ENCODE data around the gene EIF3D.

EIF3D gene, protein sequence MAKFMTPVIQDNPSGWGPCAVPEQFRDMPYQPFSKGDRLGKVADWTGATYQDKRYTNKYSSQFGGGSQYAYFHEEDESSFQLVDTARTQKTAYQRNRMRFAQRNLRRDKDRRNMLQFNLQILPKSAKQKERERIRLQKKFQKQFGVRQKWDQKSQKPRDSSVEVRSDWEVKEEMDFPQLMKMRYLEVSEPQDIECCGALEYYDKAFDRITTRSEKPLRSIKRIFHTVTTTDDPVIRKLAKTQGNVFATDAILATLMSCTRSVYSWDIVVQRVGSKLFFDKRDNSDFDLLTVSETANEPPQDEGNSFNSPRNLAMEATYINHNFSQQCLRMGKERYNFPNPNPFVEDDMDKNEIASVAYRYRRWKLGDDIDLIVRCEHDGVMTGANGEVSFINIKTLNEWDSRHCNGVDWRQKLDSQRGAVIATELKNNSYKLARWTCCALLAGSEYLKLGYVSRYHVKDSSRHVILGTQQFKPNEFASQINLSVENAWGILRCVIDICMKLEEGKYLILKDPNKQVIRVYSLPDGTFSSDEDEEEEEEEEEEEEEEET

GRCh38 chr22:36528795-36529751 lies at the start of gene EIF3D:
EIF3D (minus strand) TSS chr22:36529166; CDS start chr22:36526121, 3,045 bp downstream.
- DNase-seq, result peak; percentile 98

- DNase-seq, result no peak
Measured at GRCh38 chr22:36578619-36579018, 49.7 kb upstream of the EIF3D start.

DNA sequence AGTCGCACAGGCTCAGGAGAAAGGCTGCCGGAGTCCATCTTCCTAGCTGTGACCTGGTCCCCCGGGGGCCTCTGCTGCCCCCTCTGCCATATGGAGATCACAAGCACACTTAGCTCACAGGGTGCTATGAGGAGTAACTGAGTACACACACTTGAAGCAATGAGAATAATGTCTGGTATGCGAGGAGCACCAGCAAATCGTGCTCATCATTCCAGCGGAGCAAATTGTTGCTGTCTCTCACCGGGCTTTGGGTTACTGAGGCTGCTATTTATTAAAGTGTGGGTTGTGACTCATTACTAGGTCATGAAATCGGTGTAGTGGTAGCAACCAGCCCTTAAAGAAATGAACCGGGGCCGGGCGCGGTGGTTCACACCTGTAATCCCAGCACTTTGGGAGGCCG lies 48.1 kb upstream of the EIF3D start:
- no peak for DNase-seq

- DNase-seq, result no peak
Measured at GRCh38 chr22:36574728-36575127, 45.8 kb upstream of the EIF3D start.

GRCh38 chr22:36573815-36574363 lies 44.9 kb upstream of the EIF3D start:
- no peak for DNase-seq

DNA sequence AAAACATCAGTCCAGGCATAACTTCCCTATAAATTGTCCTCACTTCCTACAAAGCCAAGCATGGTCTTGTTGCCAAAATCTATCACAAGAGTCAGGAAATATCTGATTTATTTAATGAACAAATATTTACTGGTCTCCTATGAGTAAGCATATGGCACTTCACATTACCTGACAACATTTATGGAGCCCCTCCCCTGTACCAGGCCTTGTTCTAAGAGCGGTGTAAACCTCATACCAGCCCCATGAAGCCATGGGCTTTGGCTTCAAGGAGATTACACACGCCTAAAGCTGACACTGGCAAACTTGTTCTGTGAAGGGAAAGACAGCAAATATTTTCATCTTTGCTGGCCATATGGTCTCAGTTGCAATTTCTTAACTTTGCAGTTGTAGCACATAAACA lies 43.0 kb upstream of the EIF3D start:
- DNase-seq, result no peak

GRCh38 chr22:36569999-36570398 lies 41.0 kb upstream of the EIF3D start:
- DNase-seq, result no peak

DNA sequence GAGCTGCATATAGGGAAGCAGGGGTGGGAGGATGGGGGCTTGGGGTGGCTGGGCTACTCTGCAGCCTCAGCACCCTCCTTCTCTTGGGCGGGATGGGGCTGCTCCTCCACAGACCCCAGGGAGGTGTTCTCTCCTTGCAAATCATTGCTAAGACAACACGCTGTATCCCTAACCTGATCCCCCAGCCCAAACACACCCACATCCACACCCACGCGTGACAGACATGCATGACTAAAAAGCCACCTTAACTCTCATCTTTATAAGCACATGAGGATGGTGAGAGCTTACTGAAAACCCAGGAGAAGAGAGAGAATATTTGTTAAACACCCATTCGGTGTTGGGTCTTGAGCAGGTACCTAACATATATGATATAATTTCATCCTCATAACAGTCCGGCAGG lies 39.9 kb upstream of the EIF3D start:
- no peak for DNase-seq

DNA sequence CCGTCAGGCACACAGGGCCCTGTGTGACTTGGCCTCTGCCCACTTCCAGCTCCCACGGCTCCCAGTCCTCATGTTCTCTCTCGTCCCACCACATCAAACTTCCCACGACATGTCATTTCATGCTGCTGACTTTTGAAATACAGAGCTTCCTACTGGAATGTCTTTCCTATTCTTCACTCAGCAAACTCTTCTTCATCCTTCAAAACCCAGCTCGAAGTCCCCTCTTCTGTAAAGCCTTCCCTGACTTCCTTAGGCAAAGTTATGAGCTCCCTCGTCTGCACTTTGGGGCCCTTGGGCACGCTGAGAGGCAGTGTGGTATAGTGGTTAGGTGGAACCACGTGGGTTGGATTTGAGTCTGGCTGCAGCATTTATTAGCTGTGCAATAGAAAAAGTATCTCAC lies 37.8 kb upstream of the EIF3D start:
- no peak for DNase-seq

GRCh38 chr22:36565686-36566085 lies 36.7 kb upstream of the EIF3D start:
- no peak for DNase-seq

GRCh38 chr22:36565159-36565507 lies 36.2 kb upstream of the EIF3D start:
- DNase-seq, result no peak

DNA sequence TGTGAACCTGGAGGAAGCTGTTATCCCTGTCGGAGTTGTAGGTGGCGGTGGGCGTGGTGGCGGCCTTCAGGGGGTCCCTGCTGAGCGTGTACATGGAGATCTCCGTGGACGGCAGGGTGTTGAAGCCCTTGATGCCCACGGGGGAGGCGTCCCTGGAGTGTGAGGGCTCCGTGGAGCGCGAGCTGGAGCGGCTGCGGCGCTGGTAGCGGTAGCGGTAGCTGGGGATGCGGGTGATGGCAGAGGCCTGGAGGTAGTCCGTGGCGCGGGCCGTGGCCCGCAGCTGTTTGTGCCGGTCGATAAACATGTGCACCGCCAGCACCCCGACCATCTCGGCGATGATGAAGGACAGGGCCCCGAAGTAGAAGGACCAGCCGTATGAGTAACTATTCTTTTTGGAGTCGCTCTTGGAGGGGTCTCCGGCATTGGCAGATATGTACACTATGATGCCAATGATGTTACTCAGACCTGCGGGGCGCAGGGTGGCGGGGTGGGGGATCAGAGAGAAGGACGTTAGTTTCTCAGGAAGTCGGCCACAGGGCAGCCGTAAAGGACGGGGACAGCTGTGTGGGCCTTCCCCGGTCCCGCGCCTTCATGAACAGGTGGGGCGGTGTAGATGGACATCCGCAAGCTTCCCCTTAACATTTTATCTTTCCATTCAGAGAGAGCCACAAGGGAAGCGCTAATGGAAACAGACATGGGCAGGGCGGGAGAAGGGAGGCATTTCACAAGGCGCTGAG lies 35.6 kb upstream of the EIF3D start:
- DNase-seq, result no peak

- no peak for DNase-seq
Measured at GRCh38 chr22:36563898-36564297, 34.9 kb upstream of the EIF3D start.

DNA sequence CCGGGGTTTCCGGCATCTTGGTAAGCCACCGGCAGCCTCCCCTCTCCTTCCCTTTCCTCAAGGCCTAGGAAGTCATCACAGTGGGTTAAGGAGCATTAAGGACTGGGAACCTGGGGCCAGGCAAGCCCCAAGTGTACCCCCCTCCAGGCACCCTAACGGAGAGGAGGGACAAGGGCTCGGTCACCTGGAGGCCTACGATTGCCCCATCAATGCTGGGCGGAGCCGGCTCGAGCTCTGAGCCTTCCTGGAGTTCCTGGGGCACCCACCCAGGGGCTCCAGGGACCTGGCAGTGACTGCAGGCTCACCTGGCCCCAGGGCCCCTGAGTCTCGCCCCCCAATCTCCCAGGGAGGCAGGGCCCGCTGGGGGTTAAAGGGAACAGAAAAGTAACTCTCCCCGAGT lies 34.5 kb upstream of the EIF3D start:
- DNase-seq, result no peak

- no peak for DNase-seq
Measured at GRCh38 chr22:36563001-36563400, 34.0 kb upstream of the EIF3D start.

GRCh38 chr22:36562261-36562835 lies 33.4 kb upstream of the EIF3D start:
- DNase-seq, result no peak

DNA sequence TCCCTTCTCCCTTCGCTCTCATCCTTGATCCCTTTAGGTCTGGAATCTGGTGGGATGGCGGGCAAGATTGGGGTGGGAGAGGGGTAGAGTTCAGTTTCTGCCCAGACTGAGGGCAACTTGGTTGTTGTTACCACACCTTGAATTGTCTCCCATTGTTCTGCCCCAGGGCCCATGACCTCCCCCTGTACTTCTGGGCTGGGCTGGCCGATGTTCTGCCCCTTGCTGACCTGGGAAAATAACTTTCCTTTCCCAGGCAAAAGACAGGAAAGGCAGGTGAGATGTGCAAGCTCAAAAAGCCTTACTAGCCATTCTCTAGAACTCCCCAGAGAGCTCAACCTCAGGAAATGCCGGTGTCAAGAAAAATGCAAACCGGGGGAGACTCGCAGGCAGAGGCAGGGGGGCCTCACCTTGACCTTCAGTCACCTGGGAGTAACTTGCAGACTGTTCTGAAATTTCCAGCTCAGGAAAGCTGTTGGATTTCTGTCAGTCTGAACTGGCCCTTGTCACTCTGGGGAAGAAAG lies 32.4 kb upstream of the EIF3D start:
- DNase-seq, result no peak

DNA sequence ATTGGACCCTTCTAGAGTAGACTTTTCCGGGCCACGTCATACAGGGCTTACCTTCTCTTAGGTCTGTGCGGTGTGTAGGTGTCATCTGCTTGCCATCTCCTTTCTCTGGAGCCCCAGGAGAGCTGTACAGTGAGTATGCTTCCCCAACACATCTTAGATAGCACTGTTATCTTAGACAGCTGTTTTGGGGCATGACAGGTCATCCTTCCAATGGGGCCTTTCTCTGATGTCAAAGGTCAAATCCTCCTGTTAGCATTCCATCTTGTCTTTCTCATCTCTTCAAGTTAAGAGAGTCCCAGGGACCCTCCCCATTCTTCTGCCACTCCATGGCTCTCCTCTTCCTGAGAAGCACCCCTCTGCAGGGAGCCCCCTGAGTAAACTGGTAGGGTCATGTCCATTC lies 31.0 kb upstream of the EIF3D start:
- DNase-seq, result no peak

DNA sequence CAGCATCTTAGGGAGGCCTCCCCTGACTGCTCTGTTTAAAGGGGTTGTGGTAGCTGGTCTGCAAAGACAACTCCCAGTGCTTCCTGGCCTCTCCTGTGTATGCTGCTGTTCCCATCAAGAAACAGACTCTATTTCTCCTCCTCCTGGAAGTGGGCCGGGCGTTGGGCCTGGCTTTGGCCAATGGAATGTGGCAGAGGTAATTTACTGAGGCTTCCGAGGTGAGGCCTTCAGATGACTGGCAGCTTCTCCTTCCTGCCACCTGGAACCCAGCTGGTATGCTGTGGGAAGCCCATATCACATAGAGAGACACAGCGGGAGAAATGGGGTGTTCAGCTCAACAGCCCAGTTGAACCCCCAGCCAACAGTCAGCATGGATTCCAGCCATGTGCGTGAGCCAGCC lies 25.1 kb upstream of the EIF3D start:
- no peak for DNase-seq

- no peak for DNase-seq
Measured at GRCh38 chr22:36552289-36552688, 23.3 kb upstream of the EIF3D start.

- no peak for DNase-seq
Measured at GRCh38 chr22:36550701-36551495, 21.9 kb upstream of the EIF3D start.

Data from stimulated activated naive CD4-positive, alpha-beta T cell treated with Interleukin-2 at 50 U/mL for 16 hours (primary cell).